ENCODE measurements around the gene TUG1. TPM values are rescaled to one million over a fixed set of nuclear protein-coding genes. Genes with fewer than 3 reads are reported as not detected.

Gene TUG1
- total RNA-seq, 6 donors from 2014 or later = 51.8 to 135 (median 54.2) TPM

DNA sequence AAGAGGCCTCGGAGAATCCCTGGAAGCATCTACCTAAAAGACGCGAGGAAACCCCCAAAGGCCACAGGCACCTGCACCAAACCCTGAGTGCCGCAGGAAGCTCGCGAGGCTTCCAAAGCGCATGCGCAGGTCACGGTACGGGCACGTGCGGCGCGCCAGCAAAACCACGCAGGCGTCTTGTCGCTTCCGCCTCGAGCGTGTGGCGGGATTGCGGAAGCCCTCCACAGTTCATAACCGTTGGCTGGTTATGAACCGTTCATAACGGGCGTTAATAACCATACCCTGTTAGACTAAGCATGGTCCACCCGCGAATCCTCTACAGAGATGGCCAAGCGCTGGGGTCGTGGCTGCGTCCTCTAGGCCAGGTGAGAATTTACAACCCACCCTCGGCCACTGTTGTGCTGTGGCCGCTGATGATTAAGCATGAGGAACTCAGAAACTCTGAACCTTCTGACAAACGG, 46.9 kb upstream of the TUG1 start:
- DNase-seq (peak; percentile 52 to 92), ATAC-seq (ENCODE audit: low FRiP score in 2 of 2) (peak; percentile 19 to 73)
- Histone ChIP-seq H3K27ac (peak overlapping the region in 2 of 4 donors; percentile 58 to 70), H3K4me3 (peak overlapping the region in 3 of 4 donors; percentile 36 to 52 (median 44)), H3K27me3 (no peaks in the 10 kb centered on the region), H3K36me3 (peaks cover 0 to 20% (median 13%) of the 10 kb centered on the region in 4 donors), H3K4me1 (peaks cover 11 to 22% (median 15%) of the 10 kb centered on the region in 4 donors), H3K9me3 (no peaks in the 10 kb centered on the region)
- TF ChIP-seq POLR2AphosphoS5 (IDR thresholded peaks at IDR 0.05) = peak in 1 of 2 donors; percentile 41
- no peak for TF ChIP-seq EP300 (IDR thresholded peaks at IDR 0.05)
- TF ChIP-seq, protein P1, sequence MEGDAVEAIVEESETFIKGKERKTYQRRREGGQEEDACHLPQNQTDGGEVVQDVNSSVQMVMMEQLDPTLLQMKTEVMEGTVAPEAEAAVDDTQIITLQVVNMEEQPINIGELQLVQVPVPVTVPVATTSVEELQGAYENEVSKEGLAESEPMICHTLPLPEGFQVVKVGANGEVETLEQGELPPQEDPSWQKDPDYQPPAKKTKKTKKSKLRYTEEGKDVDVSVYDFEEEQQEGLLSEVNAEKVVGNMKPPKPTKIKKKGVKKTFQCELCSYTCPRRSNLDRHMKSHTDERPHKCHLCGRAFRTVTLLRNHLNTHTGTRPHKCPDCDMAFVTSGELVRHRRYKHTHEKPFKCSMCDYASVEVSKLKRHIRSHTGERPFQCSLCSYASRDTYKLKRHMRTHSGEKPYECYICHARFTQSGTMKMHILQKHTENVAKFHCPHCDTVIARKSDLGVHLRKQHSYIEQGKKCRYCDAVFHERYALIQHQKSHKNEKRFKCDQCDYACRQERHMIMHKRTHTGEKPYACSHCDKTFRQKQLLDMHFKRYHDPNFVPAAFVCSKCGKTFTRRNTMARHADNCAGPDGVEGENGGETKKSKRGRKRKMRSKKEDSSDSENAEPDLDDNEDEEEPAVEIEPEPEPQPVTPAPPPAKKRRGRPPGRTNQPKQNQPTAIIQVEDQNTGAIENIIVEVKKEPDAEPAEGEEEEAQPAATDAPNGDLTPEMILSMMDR (IDR thresholded peaks at IDR 0.05) = no peak
- TF ChIP-seq POLR2A (IDR thresholded peaks at IDR 0.05) = peak in 1 of 4 donors; percentile 49
- WGBS, 2 donors = 48 to 66% methylated on average over 23 to 34 of the region's 34 CpGs

DNA sequence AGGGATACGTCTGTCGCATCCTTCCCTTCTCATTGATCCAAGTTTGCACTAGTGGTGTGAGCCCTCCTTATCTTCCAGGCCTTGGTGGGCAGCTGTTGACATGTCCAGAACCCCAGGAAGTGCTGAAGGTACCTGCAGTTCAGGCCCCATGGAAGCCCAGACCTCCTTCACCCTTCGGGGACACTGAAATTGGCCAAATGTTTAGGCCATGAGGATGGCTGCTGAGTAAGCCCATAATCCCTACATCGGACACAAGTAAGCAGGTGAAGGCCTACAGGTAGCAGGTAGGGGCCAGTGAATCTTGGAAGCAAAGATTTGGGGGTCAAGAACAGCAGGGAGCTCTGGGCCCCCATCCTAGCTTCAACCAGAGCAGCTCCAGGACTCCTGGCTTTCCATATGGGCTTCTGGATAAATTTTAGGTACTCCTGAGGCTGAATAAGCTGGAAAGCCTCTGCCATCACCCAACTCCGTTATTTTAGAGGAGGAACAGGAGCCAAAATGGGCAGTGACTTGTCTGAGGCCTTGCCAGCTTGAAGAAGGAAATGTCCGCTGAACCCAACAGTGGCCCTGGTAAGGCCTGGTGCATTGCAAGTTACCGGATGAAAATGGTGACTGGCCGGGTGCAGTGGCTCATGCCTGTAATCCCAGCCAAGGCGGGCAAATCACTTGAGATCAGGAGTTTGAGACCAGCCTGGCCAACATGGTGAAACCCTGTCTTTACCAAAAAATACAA, 45.7 kb upstream of the TUG1 start:
- peaks cover 10 to 32% (median 24%) of the 10 kb centered on the region in 4 donors for H3K36me3 ChIP-seq
- no peak for ATAC-seq (ENCODE audit: low FRiP score in 2 of 2)
- TF ChIP-seq POLR2AphosphoS5 (IDR thresholded peaks at IDR 0.05) (no peak), EP300 (IDR thresholded peaks at IDR 0.05) (no peak), POLR2A (IDR thresholded peaks at IDR 0.05) (no peak)
- TF ChIP-seq, protein P1 (IDR thresholded peaks at IDR 0.05) = no peak

DNA sequence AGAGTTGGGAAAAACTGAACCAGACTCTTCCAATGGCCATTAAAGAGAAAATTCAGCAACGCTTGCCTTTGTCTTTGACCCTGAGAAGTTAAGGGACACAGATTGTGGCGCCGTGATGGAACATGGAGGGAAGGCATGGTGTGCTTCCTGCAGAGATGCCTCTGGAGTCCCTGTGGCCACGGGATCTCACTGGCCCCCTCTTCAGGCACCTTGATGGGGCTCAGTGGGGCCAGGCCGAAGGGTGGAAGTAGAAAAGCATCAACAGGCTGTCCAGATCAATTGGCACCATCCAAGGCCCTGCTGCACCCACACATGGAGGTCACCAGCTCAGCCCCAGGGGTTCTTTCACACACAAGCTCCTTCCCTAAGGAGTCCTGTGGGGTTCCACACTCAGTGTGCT, 43.4 kb upstream of the TUG1 start:
- no peak for DNase-seq
- peaks cover 14 to 55% (median 37%) of the 10 kb centered on the region in 4 donors for H3K36me3 ChIP-seq
- 86 to 94% methylated on average over 5 of the region's 5 CpGs for WGBS, 2 donors
- no peaks in the 10 kb centered on the region for H3K27me3 ChIP-seq
- no peaks in the 10 kb centered on the region for H3K9me3 ChIP-seq
- no peak for ATAC-seq (ENCODE audit: low FRiP score in 2 of 2)
- no peak for TF ChIP-seq POLR2AphosphoS5 (IDR thresholded peaks at IDR 0.05)
- no peak for TF ChIP-seq EP300 (IDR thresholded peaks at IDR 0.05)
- no peak for TF ChIP-seq POLR2A (IDR thresholded peaks at IDR 0.05)
- peaks cover 10 to 13% (median 12%) of the 10 kb centered on the region in 4 donors for H3K4me1 ChIP-seq
- H3K4me3 ChIP-seq = no peak overlapping the region
- no peak overlapping the region for H3K27ac ChIP-seq

More for the DNA sequence above, 45.7 kb upstream of the TUG1 start:
- H3K27ac ChIP-seq = no peak overlapping the region
- DNase-seq = no peak
- H3K4me1 ChIP-seq = peaks cover 11 to 22% (median 15%) of the 10 kb centered on the region in 4 donors
- H3K27me3 ChIP-seq = no peaks in the 10 kb centered on the region
- no peaks in the 10 kb centered on the region for H3K9me3 ChIP-seq
- no peak overlapping the region for H3K4me3 ChIP-seq
- WGBS, 2 donors = 95 to 97% methylated on average over 6 to 9 of the region's 9 CpGs

DNA sequence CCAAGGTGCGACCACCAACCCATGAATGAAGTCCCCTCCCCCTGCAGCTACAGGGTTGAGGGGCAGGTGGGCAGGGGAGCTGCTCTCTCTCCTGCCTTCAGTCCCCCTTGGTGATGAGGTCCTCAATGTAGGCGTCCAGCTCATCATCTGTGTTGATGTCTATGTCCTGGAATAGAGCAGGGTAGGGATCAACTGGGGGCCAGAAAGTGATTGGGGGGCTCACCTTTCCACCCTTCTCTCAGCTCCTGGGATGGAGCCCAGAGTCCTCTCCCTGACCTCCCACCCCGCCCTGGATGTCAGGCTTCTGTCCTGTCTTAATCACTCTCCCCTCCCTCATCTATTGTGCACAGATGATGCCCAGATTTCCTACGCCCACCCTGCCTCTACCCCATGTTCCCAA, 42.4 kb upstream of the TUG1 start:
- ATAC-seq (ENCODE audit: low FRiP score in 2 of 2) (no peak), DNase-seq (no peak)
- Histone ChIP-seq H3K4me3 (no peak overlapping the region), H3K9me3 (no peaks in the 10 kb centered on the region), H3K36me3 (peaks cover 14 to 66% (median 47%) of the 10 kb centered on the region in 4 donors), H3K4me1 (peaks cover under 1 to 5% (median 3%) of the 10 kb centered on the region in 4 donors), H3K27ac (no peak overlapping the region), H3K27me3 (no peaks in the 10 kb centered on the region)
- 93 to 98% methylated on average over 4 of the region's 4 CpGs for WGBS, 2 donors
- TF ChIP-seq EP300 (IDR thresholded peaks at IDR 0.05) (no peak), POLR2A (IDR thresholded peaks at IDR 0.05) (no peak), POLR2AphosphoS5 (IDR thresholded peaks at IDR 0.05) (no peak)
- TF ChIP-seq, protein P1 (IDR thresholded peaks at IDR 0.05) = no peak

DNA sequence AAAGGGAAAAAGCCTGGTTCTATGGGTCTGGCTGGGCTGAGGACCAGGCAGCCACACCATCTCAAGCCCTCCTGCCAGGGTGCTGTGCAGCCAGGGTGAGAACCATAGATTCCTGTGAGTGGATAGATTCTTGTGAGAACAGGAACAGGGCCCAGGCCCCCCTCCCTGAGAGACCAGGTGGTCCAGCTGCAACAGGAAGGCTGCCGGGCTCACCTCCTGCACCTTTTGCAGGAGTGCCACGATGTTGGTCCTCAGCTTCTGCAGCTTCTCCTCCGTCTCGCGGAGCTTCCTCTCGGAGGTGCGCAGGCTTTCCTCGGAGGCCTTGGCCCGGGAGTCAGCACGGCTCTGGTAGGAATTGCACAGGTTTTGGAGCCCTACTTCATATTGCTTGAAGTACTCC, 41.3 kb upstream of the TUG1 start:
- H3K27ac ChIP-seq = no peak overlapping the region
- H3K4me3 ChIP-seq = no peak overlapping the region
- peak in 1 of 2 donors; percentile 41 for DNase-seq
- peaks cover 24 to 77% (median 58%) of the 10 kb centered on the region in 4 donors for H3K36me3 ChIP-seq
- no peak for TF ChIP-seq POLR2A (IDR thresholded peaks at IDR 0.05)
- no peak for TF ChIP-seq POLR2AphosphoS5 (IDR thresholded peaks at IDR 0.05)
- TF ChIP-seq, protein P1 (IDR thresholded peaks at IDR 0.05) = no peak
- no peak for TF ChIP-seq EP300 (IDR thresholded peaks at IDR 0.05)
- H3K27me3 ChIP-seq = no peaks in the 10 kb centered on the region
- WGBS, 2 donors = 94 to 98% methylated on average over 8 to 10 of the region's 10 CpGs
- no peak for ATAC-seq (ENCODE audit: low FRiP score in 2 of 2)
- H3K4me1 ChIP-seq = no peaks in the 10 kb centered on the region
- H3K9me3 ChIP-seq = no peaks in the 10 kb centered on the region
